HEK293 (cell line): ENCODE results near the gene SMARCA2.

ENCODE experiments used
- CTCF ChIA-PET: fragments of 350-600 bp; formaldehyde crosslinking; extraction: SDS; loops from one replicate; lab custom pipeline; 2021; ENCODE audit warnings: antibody characterized with exemption; lab: Yijun Ruan, JAX
- POLR2A ChIA-PET: fragments of 300-600 bp; formaldehyde crosslinking; extraction: SDS; loops from one replicate; lab custom pipeline; 2020; ENCODE audit warnings: antibody characterized with exemption, inconsistent platforms; lab: Yijun Ruan, JAX
- H3K27ac ChIP-seq: fragments of 200-500 bp; sonication (Bioruptor generic); 2 replicates; pipeline ENCODE4 v1.5.1; 2014; ENCODE audit warnings: low read depth, low read length, control low read depth, inconsistent platforms; ENCODE audit errors: extremely low read depth
- H3K36me3 ChIP-seq, 2 experiments: fragments of 200-500 bp in 1 of 2; sonication (Bioruptor generic) in 1 of 2; 1 replicate in 1 of 2; 2 replicates in 1 of 2; pipeline ENCODE4 v1.5.1; 2014 to 2017; ENCODE audit warnings: inconsistent platforms in 2 of 2, low read length in 2 of 2; ENCODE audit not compliant: control insufficient read depth in 2 of 2, insufficient read depth in 1 of 2
- H3K4me1 ChIP-seq: fragments of 200-500 bp; sonication (Bioruptor generic); 2 replicates; pipeline ENCODE4 v1.5.1; 2014; ENCODE audit warnings: mild to moderate bottlenecking, low read length, inconsistent platforms; ENCODE audit not compliant: control insufficient read depth, insufficient read depth
- H3K4me3 ChIP-seq: 2 replicates; pipeline ENCODE4 v1.5.1; 2011; ENCODE audit warnings: low read depth, mild to moderate bottlenecking, control low read depth, low read length, moderate library complexity
- H3K9me3 ChIP-seq: fragments of 200-500 bp; sonication (Bioruptor generic); 2 replicates; pipeline ENCODE4 v1.5.1; 2014; ENCODE audit warnings: low read depth, low read length, inconsistent platforms; ENCODE audit not compliant: control insufficient read depth, insufficient read depth
- BCL11B ChIP-seq: fragments of 450-650 bp; formaldehyde crosslinking; IDR thresholded peaks from 2 replicates; pipeline ENCODE4 v1.5.1; 2016; ENCODE audit warnings: low read depth, missing biosample characterization, missing genetic modification characterization
- PATZ1 ChIP-seq: fragments of 450-650 bp; formaldehyde crosslinking; IDR thresholded peaks from 2 replicates; pipeline ENCODE4 v1.5.1; 2016; ENCODE audit warnings: missing biosample characterization, missing genetic modification characterization
- SP3 ChIP-seq: fragments of 450-650 bp; formaldehyde crosslinking; IDR thresholded peaks from 2 replicates; pipeline ENCODE4 v1.5.1; 2016; ENCODE audit warnings: missing biosample characterization, missing genetic modification characterization
- TRIM28 ChIP-seq: IDR thresholded peaks from 2 replicates; pipeline ENCODE4 v1.6.1; 2011; ENCODE audit warnings: low read length, control low read depth, borderline replicate concordance
- ZBTB11 ChIP-seq: fragments of 450-650 bp; formaldehyde crosslinking; conservative IDR thresholded peaks from 2 replicates; pipeline ENCODE4 v1.5.1; 2016; ENCODE audit warnings: low read depth, missing biosample characterization, missing genetic modification characterization
- ZNF133 ChIP-seq: fragments of 450-650 bp; formaldehyde crosslinking; IDR thresholded peaks from 2 replicates; pipeline ENCODE4 v1.5.1; 2016; ENCODE audit warnings: missing biosample characterization, missing genetic modification characterization
- ZNF280D ChIP-seq: fragments of 450-650 bp; formaldehyde crosslinking; IDR thresholded peaks from 2 replicates; pipeline ENCODE4 v1.5.1; 2016; ENCODE audit warnings: missing biosample characterization, missing genetic modification characterization
- ZNF391 ChIP-seq: fragments of 450-650 bp; formaldehyde crosslinking; IDR thresholded peaks from 2 replicates; pipeline ENCODE4 v1.5.1; 2016; ENCODE audit warnings: low read depth, missing biosample characterization, missing genetic modification characterization, borderline replicate concordance
- ZNF423 ChIP-seq: fragments of 450-650 bp; formaldehyde crosslinking; IDR thresholded peaks from 2 replicates; pipeline ENCODE4 v1.5.1; 2016; ENCODE audit warnings: missing biosample characterization, missing genetic modification characterization
- ZNF518A ChIP-seq: fragments of 450-650 bp; formaldehyde crosslinking; conservative IDR thresholded peaks from 2 replicates; pipeline ENCODE4 v1.5.1; 2016; ENCODE audit warnings: low read depth, missing biosample characterization, missing genetic modification characterization
- ZNF544 ChIP-seq: fragments of 450-650 bp; formaldehyde crosslinking; IDR thresholded peaks from 2 replicates; pipeline ENCODE4 v1.5.0; 2017; ENCODE audit warnings: missing biosample characterization, missing genetic modification characterization
- ZNF558 ChIP-seq: fragments of 450-650 bp; formaldehyde crosslinking; IDR thresholded peaks from 2 replicates; pipeline ENCODE4 v1.5.1; 2016; ENCODE audit warnings: missing biosample characterization, missing genetic modification characterization
- ZNF561 ChIP-seq: fragments of 450-650 bp; IDR thresholded peaks from 2 replicates; pipeline ENCODE4 v1.5.1; 2018; ENCODE audit warnings: missing biosample characterization, missing genetic modification characterization, borderline replicate concordance
- ZNF596 ChIP-seq: fragments of 450-650 bp; IDR thresholded peaks from 2 replicates; pipeline ENCODE4 v1.5.0; 2018; ENCODE audit warnings: missing biosample characterization, mild to moderate bottlenecking, missing genetic modification characterization, moderate library complexity
- ZNF629 ChIP-seq: fragments of 450-650 bp; formaldehyde crosslinking; IDR thresholded peaks from 2 replicates; pipeline ENCODE4 v1.5.1; 2017; ENCODE audit warnings: missing biosample characterization, missing genetic modification characterization
- ZNF677 ChIP-seq: fragments of 450-650 bp; IDR thresholded peaks from 2 replicates; pipeline ENCODE4 v1.5.0; 2018; ENCODE audit warnings: missing biosample characterization, mild to moderate bottlenecking, missing genetic modification characterization, moderate library complexity
- ZNF704 ChIP-seq: fragments of 450-650 bp; formaldehyde crosslinking; IDR thresholded peaks from 2 replicates; pipeline ENCODE4 v1.5.1; 2016; ENCODE audit warnings: missing biosample characterization, missing genetic modification characterization
- ZNF792 ChIP-seq: fragments of 450-650 bp; formaldehyde crosslinking; IDR thresholded peaks from 2 replicates; pipeline ENCODE4 v1.5.1; 2016; ENCODE audit warnings: missing biosample characterization, missing genetic modification characterization

The SMARCA2 gene

GRCh38 chr9:2208465-2208864 lies 193.3 kb downstream of the SMARCA2 start:
- Histone ChIP-seq H3K36me3 (no peaks in the 10 kb centered on the region), H3K27ac (no peak overlapping the region), H3K4me1 (0 out of 2 replicates have a peak, but pooled peaks cover 2% of the 10 kb centered on the region), H3K4me3 (no peak overlapping the region), H3K9me3 (no peaks in the 10 kb centered on the region)
- no peak for TF ChIP-seq ZNF558
- no peak for TF ChIP-seq TRIM28
- no peak for TF ChIP-seq ZNF391 (tag by site-specific recombination)
- TF ChIP-seq SP3 (tag by site-specific recombination) = no peak
- TF ChIP-seq ZNF629 (tag by site-specific recombination) = no peak
- no peak for TF ChIP-seq ZNF704 (tag by site-specific recombination)
- TF ChIP-seq ZNF544 = no peak
- no peak for TF ChIP-seq ZNF133 (tag by site-specific recombination)
- no peak for TF ChIP-seq PATZ1
- TF ChIP-seq ZNF677 (tag by site-specific recombination) = no peak
- TF ChIP-seq ZBTB11 (tag by site-specific recombination) = no peak
- TF ChIP-seq BCL11B (tag by site-specific recombination) = no peak
- no peak for TF ChIP-seq ZNF792 (tag by site-specific recombination)
- no peak for TF ChIP-seq ZNF518A
- TF ChIP-seq ZNF280D (tag by site-specific recombination) = no peak
- TF ChIP-seq ZNF561 (tag by site-specific recombination) = no peak
- TF ChIP-seq ZNF596 (tag by site-specific recombination) = no peak
- TF ChIP-seq ZNF423 (tag by site-specific recombination) = no peak
- CTCF ChIA-PET = no interaction called here
- POLR2A ChIA-PET = no interaction called here
